OCI-LY7 (cell line): ENCODE measurements around the gene SPCS3.

ENCODE experiments used
- CTCF ChIP-seq: fragments of 200-600 bp; sonication (generic); conservative IDR thresholded peaks from 2 replicates; pipeline ENCODE4 v1.5.1; 2014; ENCODE audit warnings: mild to moderate bottlenecking, antibody characterized with exemption, low read length, moderate library complexity, mixed read lengths
- EZH2phosphoT487 ChIP-seq: fragments of 200-600 bp; sonication (generic); IDR thresholded peaks from 2 replicates; pipeline ENCODE4 v1.6.1; 2018; ENCODE audit warnings: low read depth, borderline replicate concordance, mild to moderate bottlenecking, mixed run types, antibody characterized with exemption, low read length, moderate library complexity, mixed read lengths

GRCh38 chr4:176377780-176378179 lies 58.0 kb downstream of the SPCS3 start:
- TF ChIP-seq CTCF (peak; percentile 81), EZH2phosphoT487 (no peak)
